K562 (cell line): ENCODE results near the gene ATP6V1G1. TPM values are rescaled to one million over a fixed set of nuclear protein-coding genes. Genes with fewer than 3 reads are reported as not detected.

Experiments used
- ARID1B ChIP-seq: fragments of 450-650 bp; IDR thresholded peaks from 2 replicates; pipeline ENCODE4 v1.6.1; 2016; ENCODE audit warnings: antibody characterized with exemption, mild to moderate bottlenecking, inconsistent platforms
- CBFB ChIP-seq: sonication (generic); formaldehyde crosslinking; IDR thresholded peaks from 2 replicates; pipeline ENCODE4 v1.4.0; 2020; ENCODE audit warnings: mild to moderate bottlenecking, missing genetic modification reagents
- ELF4 ChIP-seq: fragments of 450-650 bp; formaldehyde crosslinking; IDR thresholded peaks from 2 replicates; pipeline ENCODE4 v1.4.0; 2022; ENCODE audit warnings: missing genetic modification characterization
- ESRRA ChIP-seq: fragments of 450-650 bp; IDR thresholded peaks from 2 replicates; pipeline ENCODE4 v1.6.1; 2014; ENCODE audit warnings: low read depth, mild to moderate bottlenecking, moderate library complexity, borderline replicate concordance
- GATAD2A ChIP-seq: fragments of 450-650 bp; IDR thresholded peaks from 2 replicates; pipeline ENCODE4 v1.6.1; 2017
- MEIS2 ChIP-seq: fragments of 450-650 bp; IDR thresholded peaks from 2 replicates; pipeline ENCODE4 v1.6.1; 2014; ENCODE audit warnings: mild to moderate bottlenecking; ENCODE audit not compliant: partially characterized antibody
- NCOR1 ChIP-seq: fragments of 450-650 bp; IDR thresholded peaks from 2 replicates; pipeline ENCODE4 v1.6.1; 2016; ENCODE audit warnings: mild to moderate bottlenecking, moderate library complexity
- RB1 ChIP-seq: fragments of 450-650 bp; IDR thresholded peaks from 2 replicates; pipeline ENCODE4 v1.6.1; 2017; ENCODE audit warnings: low read depth, mild to moderate bottlenecking
- SNIP1 ChIP-seq: fragments of 450-650 bp; IDR thresholded peaks from 2 replicates; pipeline ENCODE4 v1.7.1; 2017; ENCODE audit warnings: low read depth, mild to moderate bottlenecking
- SOX6 ChIP-seq: fragments of 450-650 bp; IDR thresholded peaks from 2 replicates; pipeline ENCODE4 v1.6.1; 2014; ENCODE audit warnings: mild to moderate bottlenecking
- SRSF3 ChIP-seq: fragments of 200-400 bp; formaldehyde crosslinking; IDR thresholded peaks from 2 replicates; pipeline ENCODE4 v1.6.1; 2016; ENCODE audit warnings: mild to moderate bottlenecking, low read length, moderate library complexity; ENCODE audit not compliant: insufficient read depth
- TEAD4 ChIP-seq, 2 experiments: sonication (generic) in 1 of 2; formaldehyde crosslinking in 1 of 2; IDR thresholded peaks; 2 replicates each; pipeline versions ENCODE4 v1.6.1 to v1.8.0; 2012 to 2022; ENCODE audit warnings: borderline replicate concordance in 1 of 2, inconsistent platforms in 1 of 2, low read length in 1 of 2, mild to moderate bottlenecking in 1 of 2, missing genetic modification reagents in 1 of 2
- TSC22D4 ChIP-seq: fragments of 450-650 bp; IDR thresholded peaks from 2 replicates; pipeline ENCODE4 v1.6.1; 2016; ENCODE audit warnings: missing genetic modification characterization, missing biosample characterization, control low read depth
- ZNF175 ChIP-seq: fragments of 200-800 bp; sonication (Bioruptor generic); IDR thresholded peaks from 2 replicates; pipeline ENCODE4 v1.6.1; 2016; ENCODE audit warnings: low read depth, mild to moderate bottlenecking, missing genetic modification characterization, missing compliant biosample characterization
- ZNF41 ChIP-seq: fragments of 250-450 bp; sonication (Bioruptor Pico); conservative IDR thresholded peaks from 2 replicates; pipeline ENCODE4 v1.4.0; 2020; ENCODE audit warnings: mild to moderate bottlenecking
- polyA plus RNA-seq, 8 experiments: library from polyadenylated mRNA; depleted of rRNA in 4 of 8; stranded (reverse) in 5 of 8; unstranded in 3 of 8; fragments of >200 nt; fragmentation: Nextera tagmentation in 2 of 8; fragmentation: Illumina TruSeq in 1 of 8; extraction: Ambion mirVana in 2 of 8; extraction: Trizol in 1 of 8; gene quantifications; 2 replicates each; pipeline versions ENCODE4 v1.2.1 to v1.2.3, GENCODE V29; 2011 to 2014; ENCODE audit warnings: inconsistent platforms in 1 of 8, missing spikeins in 1 of 8
- total RNA-seq, 7 experiments: library from RNA; depleted of rRNA in 6 of 7; stranded (reverse); fragments of >200 nt in 6 of 7; fragmentation: Illumina TruSeq in 2 of 7; extraction: Trizol in 2 of 7; gene quantifications; 2 replicates each; pipeline versions ENCODE4 v1.2.1 to v1.2.3, GENCODE V29; 2011 to 2021; ENCODE audit warnings: low replicate concordance in 1 of 7
- TF ChIP-seq, protein P1 (sequence below): fragments of 450-650 bp; IDR thresholded peaks from 2 replicates; pipeline ENCODE4 v1.6.1; 2018; ENCODE audit not compliant: partially characterized antibody
- TF ChIP-seq, protein P2 (sequence below): fragments of 250-450 bp; sonication (Bioruptor Pico); IDR thresholded peaks from 2 replicates; pipeline ENCODE4 v1.5.0; 2022; ENCODE audit warnings: mild to moderate bottlenecking
- TF ChIP-seq, protein P3 (sequence below), 2 experiments: fragments of 200-800 bp in 1 of 2; sonication (Bioruptor generic) in 1 of 2; sonication (generic) in 1 of 2; formaldehyde crosslinking in 1 of 2; IDR thresholded peaks in 1 of 2; conservative IDR thresholded peaks in 1 of 2; 2 replicates each; pipeline versions ENCODE4 v1.5.0 to v1.6.1; 2016 to 2020; ENCODE audit warnings: missing compliant biosample characterization in 1 of 2, missing genetic modification characterization in 1 of 2, missing genetic modification reagents in 1 of 2
- TF ChIP-seq, protein P4 (sequence below): sonication (generic); formaldehyde crosslinking; IDR thresholded peaks from 2 replicates; pipeline ENCODE4 v1.8.0; 2022; ENCODE audit warnings: missing genetic modification reagents, mild to moderate bottlenecking, moderate library complexity, borderline replicate concordance

ATP6V1G1 gene
- total and polyA plus RNA-seq, 9 of the 15 experiments (the other 6 are each of a cell fraction or from before 2014, with no cell fraction given), result 88.4 to 492 (median 193) TPM

- TF ChIP-seq, protein P1, sequence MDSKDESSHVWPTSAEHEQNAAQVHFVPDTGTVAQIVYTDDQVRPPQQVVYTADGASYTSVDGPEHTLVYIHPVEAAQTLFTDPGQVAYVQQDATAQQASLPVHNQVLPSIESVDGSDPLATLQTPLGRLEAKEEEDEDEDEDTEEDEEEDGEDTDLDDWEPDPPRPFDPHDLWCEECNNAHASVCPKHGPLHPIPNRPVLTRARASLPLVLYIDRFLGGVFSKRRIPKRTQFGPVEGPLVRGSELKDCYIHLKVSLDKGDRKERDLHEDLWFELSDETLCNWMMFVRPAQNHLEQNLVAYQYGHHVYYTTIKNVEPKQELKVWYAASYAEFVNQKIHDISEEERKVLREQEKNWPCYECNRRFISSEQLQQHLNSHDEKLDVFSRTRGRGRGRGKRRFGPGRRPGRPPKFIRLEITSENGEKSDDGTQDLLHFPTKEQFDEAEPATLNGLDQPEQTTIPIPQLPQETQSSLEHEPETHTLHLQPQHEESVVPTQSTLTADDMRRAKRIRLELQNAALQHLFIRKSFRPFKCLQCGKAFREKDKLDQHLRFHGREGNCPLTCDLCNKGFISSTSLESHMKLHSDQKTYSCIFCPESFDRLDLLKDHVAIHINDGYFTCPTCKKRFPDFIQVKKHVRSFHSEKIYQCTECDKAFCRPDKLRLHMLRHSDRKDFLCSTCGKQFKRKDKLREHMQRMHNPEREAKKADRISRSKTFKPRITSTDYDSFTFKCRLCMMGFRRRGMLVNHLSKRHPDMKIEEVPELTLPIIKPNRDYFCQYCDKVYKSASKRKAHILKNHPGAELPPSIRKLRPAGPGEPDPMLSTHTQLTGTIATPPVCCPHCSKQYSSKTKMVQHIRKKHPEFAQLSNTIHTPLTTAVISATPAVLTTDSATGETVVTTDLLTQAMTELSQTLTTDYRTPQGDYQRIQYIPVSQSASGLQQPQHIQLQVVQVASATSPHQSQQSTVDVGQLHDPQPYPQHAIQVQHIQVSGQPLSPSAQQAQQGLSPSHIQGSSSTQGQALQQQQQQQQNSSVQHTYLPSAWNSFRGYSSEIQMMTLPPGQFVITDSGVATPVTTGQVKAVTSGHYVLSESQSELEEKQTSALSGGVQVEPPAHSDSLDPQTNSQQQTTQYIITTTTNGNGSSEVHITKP, result peak; percentile 89
- peak; percentile 40; the same call in 1 of the 2 replicates for TF ChIP-seq ESRRA
- TF ChIP-seq TSC22D4, result no peak
- no peak; the same call in 1 of the 2 replicates for TF ChIP-seq NCOR1
- TF ChIP-seq, protein P2, sequence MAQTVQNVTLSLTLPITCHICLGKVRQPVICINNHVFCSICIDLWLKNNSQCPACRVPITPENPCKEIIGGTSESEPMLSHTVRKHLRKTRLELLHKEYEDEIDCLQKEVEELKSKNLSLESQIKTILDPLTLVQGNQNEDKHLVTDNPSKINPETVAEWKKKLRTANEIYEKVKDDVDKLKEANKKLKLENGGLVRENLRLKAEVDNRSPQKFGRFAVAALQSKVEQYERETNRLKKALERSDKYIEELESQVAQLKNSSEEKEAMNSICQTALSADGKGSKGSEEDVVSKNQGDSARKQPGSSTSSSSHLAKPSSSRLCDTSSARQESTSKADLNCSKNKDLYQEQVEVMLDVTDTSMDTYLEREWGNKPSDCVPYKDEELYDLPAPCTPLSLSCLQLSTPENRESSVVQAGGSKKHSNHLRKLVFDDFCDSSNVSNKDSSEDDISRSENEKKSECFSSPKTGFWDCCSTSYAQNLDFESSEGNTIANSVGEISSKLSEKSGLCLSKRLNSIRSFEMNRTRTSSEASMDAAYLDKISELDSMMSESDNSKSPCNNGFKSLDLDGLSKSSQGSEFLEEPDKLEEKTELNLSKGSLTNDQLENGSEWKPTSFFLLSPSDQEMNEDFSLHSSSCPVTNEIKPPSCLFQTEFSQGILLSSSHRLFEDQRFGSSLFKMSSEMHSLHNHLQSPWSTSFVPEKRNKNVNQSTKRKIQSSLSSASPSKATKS, result no peak
- no peak for TF ChIP-seq ELF4 (CRISPR knock-in tag)
- TF ChIP-seq, protein P3, sequence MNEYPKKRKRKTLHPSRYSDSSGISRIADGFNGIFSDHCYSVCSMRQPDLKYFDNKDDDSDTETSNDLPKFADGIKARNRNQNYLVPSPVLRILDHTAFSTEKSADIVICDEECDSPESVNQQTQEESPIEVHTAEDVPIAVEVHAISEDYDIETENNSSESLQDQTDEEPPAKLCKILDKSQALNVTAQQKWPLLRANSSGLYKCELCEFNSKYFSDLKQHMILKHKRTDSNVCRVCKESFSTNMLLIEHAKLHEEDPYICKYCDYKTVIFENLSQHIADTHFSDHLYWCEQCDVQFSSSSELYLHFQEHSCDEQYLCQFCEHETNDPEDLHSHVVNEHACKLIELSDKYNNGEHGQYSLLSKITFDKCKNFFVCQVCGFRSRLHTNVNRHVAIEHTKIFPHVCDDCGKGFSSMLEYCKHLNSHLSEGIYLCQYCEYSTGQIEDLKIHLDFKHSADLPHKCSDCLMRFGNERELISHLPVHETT (CRISPR knock-in tag; conservative IDR thresholded peaks at IDR 0.05 in 1 of 2, IDR thresholded peaks at IDR 0.05 in 1 of 2), result peak in 1 of 2 experiments; percentile 45; a peak in 1 of 4 replicates
- TF ChIP-seq ZNF175 (CRISPR knock-in tag), result no peak
- TF ChIP-seq TEAD4 (IDR thresholded peaks at IDR 0.05; ENCODE audit: low read length), result peak; percentile 51
- TF ChIP-seq TEAD4 (CRISPR knock-in tag; IDR thresholded peaks at IDR 0.05; ENCODE audit: borderline replicate concordance), result no peak
- TF ChIP-seq, protein P4, sequence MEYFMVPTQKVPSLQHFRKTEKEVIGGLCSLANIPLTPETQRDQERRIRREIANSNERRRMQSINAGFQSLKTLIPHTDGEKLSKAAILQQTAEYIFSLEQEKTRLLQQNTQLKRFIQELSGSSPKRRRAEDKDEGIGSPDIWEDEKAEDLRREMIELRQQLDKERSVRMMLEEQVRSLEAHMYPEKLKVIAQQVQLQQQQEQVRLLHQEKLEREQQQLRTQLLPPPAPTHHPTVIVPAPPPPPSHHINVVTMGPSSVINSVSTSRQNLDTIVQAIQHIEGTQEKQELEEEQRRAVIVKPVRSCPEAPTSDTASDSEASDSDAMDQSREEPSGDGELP (CRISPR knock-in tag), result peak; percentile 68; the same call in 1 of the 2 replicates
- peak; percentile 81 for TF ChIP-seq ARID1B
- no peak for TF ChIP-seq GATAD2A
- TF ChIP-seq CBFB (CRISPR knock-in tag), result no peak
- peak; percentile 8 for TF ChIP-seq MEIS2
- TF ChIP-seq SOX6, result 0 out of 2 replicates have a peak, but pooled peaks have one; percentile 17
- TF ChIP-seq SNIP1, result no peak
- no peak for TF ChIP-seq SRSF3
- TF ChIP-seq RB1, result no peak
- TF ChIP-seq ZNF41 (CRISPR knock-in tag), result no peak
These were observed 29.3 kb downstream of the ATP6V1G1 start (continued) for GRCh38 chr9:114616684-114617520.
